Left hindlimb (tissue), 1 donor: ENCODE data around the gene BCOR.

Experiments used
- DNase-seq: peaks from one replicate; pipeline ENCODE4 v3.0.0-alpha.2; 2018

BCOR gene

DNA sequence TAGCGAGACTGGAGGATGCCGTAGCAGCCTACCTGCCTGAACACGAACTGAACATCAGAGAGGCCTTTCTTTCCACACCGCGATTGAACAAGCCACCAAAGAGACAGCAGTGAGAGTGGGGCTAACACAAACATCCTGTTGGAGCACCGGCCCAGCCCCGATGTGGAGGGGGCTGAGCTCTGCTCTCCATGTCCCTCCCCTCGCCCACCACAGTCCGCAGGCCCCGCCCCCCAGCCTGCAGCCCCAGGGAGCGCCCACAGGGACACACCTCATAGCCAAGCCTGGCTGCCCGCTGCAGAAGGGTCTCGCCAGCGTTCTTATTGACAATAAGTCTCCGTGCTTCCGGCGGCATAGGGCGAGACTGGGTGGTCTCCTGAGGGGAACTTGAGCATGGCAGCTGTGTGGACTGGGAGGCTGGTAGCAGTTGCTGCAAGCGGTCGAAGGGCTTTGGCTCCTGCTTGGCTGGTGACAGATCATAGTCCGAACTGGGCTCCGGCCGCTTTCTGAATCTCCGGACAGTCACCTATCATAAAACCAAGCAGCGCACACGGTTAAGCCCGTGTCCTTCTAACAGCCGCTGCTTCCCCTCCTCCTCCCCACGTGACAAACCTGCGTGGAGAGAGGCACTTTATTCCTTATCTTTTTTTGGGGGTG lies 35.8 kb downstream of the BCOR start:
- no peak for DNase-seq

DNA sequence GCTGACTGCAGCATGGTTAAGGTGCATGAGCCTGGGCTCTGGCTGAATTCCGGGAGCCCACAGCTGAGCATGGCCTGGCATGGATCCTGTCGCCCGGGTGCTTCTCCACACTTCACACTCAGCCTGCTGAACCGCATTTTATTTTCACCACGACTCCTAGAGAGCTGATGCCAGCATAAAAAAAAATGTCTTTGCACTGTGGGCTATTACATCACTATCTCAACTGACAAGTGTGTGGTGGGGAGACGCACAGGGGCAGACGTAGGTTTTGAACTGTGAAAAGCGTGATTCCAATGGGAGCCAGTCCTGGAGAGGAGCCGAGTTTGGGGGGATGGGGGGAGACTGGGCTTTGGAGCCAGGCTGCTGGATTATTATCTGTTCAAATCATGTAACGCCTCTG lies 36.8 kb downstream of the BCOR start:
- no peak for DNase-seq

DNA sequence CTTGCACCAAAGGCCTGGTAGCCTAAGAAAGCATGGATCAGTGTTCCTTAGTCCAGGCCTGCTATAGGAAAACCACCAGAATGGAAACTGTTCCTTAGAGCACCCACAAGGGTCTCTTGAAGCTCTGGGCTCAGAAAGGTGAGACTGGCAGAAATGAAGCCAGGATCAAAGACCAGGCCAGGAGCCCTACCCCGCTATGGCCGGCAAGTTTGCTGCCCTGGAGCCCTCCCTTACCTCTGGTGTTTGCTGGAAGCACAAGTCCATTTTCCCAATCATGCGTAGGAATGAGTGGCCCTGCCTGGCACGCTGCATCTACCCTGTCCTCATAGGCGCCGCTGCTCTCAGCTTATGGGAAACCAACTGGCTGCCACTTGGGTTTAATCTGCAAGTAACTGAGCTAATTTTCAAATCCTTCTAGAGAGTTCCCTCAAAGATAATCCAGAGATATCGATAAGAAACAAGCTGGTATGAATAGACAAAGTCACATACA lies 37.4 kb downstream of the BCOR start:
- no peak for DNase-seq

DNA sequence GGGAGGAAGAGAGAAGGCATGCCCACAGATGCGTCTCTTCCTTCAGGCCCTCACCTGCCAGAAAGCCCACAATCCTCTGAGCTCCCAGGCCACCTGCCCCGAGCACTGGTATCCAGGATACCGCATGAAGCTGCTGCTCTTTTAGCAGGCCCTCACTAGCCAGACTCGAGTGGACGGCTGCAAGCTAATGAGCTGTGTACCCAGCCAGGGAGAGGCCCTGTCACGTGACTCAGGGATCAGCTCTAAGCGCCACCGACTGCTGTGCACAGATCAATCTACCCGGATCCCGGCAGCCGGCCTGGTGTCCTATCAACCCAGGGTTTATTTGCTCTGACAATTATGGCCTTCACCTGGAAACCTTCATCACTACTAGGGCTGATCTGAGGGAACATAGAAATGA lies 39.0 kb downstream of the BCOR start:
- no peak for DNase-seq

DNA sequence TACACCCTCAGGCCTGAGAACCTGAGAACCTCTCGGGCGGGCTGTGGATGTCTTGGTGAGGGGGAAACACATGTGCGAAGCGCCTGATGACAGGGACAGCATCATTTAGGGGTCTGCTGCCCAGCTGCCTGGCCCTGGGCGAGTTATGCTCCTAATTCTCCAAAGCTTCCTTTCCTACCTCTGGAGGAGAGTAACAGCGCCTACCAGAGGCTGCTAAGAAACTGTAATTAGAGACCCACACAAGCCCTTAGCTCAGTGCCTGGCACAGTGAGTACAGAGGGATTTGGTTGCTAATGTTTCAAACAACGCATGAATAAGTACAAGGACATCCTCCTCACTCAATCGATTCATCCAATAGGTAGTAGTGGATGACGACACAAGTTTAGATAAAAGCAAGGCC lies 40.4 kb downstream of the BCOR start:
- DNase-seq = no peak

DNA sequence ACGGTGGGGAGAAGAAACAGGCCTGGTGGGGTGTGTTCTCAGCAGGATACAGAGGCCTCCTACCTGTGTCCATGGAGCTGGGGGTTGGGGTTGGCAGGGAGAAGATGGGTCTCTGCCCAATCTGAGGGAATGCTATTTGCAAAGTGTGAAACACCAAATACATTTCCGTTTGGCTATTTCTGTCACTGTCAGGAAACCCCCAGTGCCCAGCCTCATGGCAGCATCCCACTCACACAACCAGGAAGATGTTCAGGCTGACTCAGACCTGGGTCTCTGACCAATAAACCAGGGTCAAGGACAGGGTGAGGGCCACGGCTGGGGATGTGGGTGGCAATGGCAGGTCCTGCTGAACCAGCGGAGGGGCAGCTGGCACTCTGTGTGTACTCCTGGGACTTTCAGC lies 41.3 kb downstream of the BCOR start:
- DNase-seq = no peak

DNA sequence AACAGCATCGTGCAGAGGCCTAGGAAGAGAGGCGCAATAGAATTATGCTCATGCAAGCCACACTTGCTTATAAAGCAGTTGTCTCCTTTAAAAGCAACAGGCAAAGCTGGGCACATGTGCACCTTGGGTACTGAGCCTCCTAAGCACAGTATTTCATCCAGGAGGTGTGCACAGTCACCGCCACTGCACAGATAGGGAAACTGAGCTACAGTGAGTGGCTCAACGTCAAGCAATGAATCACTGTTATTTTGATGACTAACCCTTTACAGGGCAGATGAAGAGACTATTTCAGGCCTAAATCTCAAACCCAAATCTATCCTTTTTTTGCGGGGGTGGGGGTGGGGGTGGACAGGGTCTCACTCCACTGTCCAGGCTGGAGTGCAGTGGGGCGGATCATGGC lies 42.3 kb downstream of the BCOR start:
- DNase-seq = no peak

DNA sequence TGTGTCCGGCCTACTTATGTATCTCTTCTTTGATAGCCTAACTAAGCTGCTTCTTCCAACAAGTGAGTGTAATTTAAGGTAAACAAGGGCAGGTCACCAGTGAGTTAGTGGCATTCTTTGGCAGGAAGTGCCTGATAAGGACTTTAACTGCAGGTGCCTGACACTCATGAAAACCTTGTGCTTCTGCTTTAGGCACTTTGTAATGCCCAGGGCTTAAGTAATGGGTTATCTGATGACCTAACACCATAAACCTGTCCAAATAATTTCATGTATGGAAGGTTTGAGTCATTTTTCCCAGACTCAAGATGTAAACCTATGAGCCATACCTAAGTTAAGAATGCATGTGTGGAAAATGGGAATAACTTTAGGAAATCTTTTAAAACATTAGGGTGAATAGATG lies 43.0 kb downstream of the BCOR start:
- no peak for DNase-seq

DNA sequence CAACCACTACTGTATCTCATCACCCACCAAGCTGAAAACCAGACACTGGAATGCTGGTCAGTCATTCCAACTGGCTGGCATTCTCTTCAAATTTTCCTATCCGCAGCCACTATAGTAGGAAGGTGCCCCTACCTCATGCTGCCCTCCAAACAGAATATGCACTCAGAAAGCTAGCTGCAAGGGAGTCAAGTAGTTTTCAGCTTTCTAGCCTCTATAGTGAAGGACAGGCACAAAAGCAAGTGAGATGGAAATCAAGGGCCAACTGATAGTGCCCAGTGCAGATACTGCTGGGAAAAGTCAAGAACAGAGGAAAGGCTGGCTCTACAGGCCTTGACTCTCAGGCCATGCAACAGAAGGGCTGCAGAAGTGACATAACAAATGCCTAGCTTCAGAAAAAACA lies 47.2 kb downstream of the BCOR start:
- DNase-seq = no peak

DNA sequence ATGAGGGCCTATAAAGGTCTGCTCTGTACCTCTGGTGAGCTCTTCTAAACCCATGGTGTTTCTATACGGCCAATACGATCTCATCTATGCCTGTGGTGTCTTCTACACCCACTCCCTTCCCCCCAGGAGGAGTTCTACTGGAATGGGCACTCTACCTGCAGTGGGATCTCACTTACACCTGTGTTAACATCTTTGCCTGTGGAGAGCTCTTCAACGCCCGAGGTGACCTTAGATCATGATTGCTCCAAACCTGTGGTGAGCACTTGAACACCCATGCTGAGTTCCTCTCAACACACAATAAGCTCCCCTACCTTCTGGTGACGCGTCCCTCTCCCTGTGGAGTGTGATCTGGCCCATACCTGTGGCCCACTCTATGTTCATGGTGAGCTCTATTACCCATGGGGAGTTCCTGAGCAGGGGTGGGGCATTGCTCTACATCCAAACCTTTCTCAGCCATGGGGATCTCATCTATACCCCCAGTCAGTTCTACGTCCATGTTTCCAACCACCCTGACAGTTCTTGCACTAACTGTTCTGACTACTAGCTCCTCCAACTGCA lies 48.6 kb downstream of the BCOR start:
- no peak for DNase-seq

DNA sequence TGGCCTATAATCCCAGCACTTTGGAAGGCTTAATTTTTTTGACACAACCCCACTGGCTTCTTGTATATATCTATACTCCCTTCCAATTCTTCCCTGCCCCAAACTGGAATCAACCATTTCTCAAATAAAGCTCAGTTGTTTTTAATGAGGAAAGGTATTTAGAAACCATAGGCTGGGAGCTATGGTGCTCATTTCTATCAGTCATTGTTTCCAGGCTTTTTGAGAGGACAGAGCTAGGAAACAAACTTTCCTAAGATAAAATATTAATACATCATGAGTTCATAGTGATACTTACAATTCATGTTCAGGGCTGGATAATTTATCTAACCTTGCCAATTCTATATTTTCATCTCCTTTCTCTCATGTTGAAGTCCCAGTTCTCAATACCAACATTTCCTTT lies 50.3 kb downstream of the BCOR start:
- no peak for DNase-seq

DNA sequence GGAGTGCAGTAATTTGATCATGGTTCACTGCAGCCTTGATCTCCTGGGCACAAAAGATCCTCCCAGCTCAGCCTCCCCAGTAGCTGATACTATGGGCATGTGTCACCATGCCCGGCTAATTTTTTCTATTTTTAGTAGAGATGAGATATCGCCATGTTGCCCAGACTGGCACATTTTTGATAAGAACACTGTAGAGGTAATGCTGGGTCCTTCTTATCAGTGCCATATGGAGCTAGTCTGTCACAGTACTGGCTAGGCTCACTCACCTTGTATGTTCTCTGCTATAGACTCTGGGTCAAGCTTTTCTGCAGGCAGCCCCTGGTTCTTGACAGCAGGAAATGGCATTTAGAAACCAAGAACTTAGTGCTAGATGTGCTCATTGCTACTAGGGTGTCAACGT lies 53.9 kb downstream of the BCOR start:
- no peak for DNase-seq

DNA sequence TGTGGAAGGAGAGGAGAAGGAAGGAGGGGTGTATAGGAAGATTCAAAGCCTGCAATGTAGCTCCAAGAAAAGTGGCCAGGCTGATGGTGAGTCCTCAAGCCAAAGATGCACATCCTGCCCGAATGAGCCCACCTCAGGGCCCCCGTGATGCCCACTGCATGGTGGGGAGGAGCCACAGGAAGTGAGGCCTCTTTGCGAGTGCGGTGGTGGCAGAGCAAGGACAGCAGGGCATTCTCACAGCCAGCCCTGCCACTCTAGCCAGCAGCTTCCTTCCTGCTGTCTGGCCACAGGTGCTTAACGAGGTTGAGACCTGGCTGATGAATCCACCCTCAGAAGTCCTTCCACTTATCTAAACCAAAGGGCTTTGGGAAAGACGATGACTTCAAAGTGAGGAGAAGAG lies 55.8 kb downstream of the BCOR start:
- no peak for DNase-seq

DNA sequence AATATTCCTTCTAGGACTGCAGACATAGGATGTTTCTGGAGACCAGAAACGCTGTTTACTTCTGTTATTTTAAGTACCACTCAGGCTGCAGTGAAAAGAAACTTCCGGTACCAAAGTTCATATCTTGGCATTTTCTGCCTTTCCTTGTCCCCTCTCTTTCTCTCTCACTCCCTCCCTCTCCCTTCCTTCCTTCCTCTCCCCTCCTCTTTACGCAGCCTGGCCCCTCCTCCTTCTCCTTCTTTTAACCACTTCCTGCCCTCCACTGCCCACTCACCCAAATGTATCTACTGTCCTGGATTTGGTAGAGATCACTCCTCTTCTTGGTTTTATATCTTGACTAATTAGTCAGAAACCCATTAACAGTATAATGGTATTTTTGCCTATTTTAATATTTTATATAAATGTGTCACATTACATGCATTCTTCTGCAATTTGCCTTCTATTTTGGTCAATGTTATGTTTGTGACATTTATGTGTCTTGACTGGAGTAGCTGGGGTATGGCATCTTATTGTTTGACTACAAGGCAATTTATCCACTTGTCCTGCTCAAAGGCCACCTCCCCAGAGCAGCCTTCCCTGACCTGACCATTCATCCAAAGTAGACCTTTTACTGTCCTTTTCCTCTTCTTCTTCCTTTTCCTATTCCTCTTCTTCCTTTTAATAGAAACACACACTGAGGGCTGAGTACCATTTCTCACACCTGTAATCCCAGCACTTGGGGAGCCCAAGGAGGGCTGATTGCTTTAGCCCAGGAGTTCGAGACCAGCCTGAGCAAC lies 56.9 kb downstream of the BCOR start:
- DNase-seq = no peak

DNA sequence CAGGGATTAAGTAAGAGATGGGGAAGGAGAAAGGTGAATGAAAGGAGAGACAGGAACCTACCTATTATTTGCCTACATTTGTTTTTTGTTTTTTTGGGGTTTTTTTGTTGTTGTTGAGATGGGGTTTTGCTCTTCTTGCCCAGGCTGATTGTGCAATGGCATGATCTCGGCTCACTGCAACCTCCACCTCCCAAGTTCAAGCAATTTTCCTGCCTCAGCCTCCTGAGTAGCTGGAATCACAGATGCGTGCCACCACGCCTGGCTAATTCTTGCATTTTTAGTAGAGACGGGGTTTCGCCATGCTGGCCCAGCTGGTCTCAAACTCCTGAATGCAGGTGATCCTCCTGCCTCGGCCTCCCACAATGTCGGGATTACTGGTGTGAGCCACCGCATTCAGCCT lies 57.9 kb downstream of the BCOR start:
- no peak for DNase-seq

DNA sequence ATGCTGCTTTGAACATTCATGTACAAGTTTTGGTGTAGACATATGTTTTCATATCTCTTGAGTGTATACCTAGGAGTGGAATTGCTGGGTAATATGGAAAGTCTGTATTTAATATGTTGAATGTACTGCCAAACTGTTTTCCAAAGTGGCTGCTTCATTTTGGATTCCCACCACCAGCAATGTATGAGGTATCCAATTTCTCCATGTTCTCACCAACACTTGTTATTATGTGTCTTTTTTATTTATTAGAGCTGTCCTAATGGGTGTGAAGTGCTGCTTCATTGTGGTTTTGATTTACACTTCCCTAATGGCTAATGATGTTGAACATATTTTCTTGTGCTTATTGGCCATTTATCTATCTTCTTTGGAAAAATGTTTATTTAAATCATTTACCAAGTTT lies 60.4 kb downstream of the BCOR start:
- DNase-seq = no peak

DNA sequence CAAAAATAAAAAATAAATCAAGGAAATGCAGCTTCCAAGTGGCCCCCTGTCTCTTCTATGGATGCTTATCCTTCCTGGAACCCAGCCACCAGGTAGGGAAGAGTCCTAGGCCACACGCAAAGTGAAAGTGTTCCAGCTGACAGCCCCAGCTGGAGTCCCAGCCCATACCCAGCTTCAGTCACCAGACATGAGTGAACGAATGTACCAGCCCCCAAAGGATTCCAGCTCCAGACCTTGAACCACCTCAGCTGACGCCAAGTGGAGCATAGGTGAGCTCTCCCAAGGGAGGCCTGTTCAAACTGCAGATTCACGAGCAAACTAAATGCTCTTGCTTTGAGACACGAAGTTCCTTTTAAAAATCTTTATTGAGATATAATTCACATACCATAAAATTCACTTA lies 62.0 kb downstream of the BCOR start:
- DNase-seq = no peak

DNA sequence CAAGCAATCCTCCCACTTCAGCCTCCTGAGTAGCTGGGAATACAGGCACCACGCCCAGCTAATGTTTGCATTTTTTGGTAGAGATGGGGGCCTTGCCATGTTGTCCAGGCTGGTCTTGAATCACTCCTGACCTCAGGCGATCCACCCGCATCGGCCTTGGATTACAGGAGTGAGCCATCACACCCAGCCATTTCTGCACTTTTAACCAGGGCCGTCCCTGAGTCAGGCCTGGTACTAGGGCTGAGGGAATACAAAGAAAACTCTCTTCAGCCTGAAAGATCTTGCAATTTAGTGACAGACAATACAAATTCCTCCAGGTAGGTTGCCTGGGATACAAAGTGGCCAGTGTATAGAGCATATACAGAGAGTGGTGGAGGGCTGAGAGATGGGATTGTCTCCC lies 65.8 kb downstream of the BCOR start:
- no peak for DNase-seq

DNA sequence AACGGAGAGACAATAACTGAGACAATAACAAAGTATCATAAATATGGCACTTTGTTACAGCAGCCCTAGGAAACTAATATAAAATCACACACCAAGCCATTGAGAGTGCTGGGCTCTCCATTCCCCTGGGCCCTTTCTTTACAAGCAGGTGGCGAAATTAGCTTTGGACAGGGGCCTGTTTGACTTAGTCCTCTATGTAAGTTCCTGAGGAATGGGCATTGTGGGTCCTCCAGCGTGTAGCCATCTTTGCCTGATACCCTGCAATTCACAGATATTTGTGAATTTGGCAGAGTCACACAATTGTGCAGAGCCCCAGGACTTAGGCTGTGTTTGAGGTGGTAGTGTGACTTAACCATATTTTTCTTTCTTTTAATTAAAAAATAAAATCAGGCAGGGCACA lies 67.6 kb downstream of the BCOR start:
- no peak for DNase-seq

DNA sequence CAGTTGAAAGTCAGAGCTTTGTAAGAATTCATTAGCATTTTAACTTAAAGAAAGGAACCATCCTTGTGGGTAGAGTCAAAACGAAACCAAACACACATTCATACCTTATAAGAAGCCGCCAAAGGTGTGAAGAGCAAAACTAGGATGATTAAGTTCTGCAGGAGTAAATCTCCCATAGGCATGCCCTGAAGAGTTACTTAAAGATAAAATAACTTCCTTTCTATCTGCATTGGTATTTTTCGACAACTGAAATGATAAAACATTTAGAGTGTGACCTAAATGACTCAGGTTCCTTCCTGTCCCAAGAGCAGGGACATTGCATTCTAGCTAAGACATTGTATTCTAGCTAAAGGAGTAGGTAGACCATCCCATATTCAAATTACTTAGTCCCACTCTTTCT lies 75.3 kb downstream of the BCOR start:
- no peak for DNase-seq

DNA sequence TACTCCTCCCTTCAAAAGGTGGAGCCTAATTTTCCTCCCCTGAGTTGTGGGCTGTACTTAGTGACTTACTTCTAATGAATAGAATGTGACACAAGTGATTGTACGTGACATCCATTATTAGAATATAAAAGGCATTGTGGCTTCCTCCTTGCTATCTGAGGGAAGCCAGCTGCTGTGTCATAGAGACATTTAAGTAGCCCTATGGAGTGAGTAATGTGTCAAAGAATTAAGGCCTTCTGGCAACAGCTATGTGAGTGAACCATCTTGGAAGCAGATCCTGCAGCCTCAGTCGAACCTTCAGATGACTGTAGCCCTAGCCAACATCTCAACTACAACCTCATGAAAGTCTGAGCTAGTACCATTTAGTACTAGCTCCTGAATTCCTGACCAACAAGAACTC lies 76.1 kb downstream of the BCOR start:
- no peak for DNase-seq

DNA sequence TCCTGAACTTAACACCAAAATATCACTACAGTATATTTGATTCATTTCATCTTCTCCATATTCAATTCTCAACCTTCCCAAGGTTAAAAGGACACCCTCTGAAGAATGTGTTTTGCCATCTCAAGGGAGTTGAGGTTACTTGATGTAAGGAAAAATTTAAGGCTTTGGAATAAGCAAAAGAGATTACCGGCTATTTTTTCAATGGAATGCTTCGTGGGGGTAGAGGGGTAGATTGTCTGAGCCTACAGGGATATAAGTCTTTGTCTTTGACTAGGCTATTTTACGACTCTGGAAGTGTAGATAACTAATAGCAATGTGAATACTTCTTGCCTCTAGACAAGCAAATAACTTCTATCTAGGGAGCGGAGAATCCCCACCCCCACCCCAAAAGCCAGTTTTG lies 78.2 kb downstream of the BCOR start:
- DNase-seq = no peak

DNA sequence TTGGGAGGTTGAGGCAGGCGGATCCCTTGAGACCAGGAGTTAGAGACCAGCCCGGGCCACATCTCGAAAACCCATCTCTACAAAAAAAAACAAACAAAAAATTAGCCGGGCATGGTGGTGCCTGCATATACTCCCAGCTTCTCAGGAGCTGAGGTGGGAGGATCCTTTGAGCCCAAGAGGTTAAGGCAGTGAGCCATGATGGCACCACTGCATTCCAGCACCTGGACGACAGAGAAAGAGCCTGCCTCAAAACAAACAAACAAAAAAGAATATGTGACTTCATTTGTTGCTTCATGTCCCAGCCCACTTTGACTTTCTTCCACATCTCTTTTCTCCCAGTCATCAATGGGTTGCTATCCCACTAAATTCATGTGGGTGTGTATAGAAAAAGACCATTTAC lies 79.7 kb downstream of the BCOR start:
- DNase-seq = no peak

DNA sequence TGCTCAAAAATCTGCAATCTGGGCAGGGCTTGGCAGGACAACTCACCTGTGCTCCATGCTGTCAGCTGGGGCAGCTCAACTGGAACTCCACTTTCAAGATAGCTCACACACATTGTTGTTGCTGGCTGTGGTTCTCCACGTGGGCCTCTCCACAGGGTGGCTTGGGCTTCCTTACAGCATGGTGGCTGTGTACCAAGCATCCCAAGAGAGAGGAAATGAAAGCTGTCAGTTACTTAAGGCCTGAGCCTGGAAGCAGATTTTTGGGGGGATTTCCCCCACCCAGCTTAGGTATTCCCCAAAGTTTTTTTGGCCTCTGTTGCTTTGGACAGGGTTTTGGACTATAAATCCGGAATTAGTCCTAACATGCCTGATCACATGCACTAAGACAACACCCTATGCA lies 81.0 kb downstream of the BCOR start:
- no peak for DNase-seq

DNA sequence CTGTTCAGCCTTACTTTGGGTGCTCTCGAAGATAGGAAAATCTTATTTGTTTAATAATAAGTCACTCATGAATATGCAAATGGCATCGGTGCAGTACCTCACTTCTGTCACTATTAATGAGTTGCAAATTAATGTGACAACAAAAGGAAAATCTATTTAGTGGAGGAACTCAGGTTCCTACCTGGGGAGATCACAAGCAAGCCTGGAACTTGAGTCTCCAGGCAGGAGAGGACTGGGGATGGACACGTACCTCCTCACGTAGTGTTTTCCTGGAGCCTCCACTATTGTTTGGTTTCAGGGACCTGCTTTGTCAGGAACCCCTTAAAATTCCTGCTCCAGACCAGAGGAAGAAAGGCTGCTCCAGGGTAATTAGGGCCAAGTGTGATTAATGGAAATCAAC lies 82.1 kb downstream of the BCOR start:
- DNase-seq = no peak
